Stimulated activated CD8-positive, alpha-beta memory T cell treated with anti-CD3 and anti-CD28 coated beads, Interleukin-15, amount 100 ng/mL, for 4 hours (primary cell): ENCODE measurements around the gene IGF1R.
"Not testable (repeated sequence)": the region's sequence is repeated elsewhere in the genome, so short reads cannot be mapped to it uniquely, and the experiment has no call there.

Source experiments
- DNase-seq, 2 donors: peaks; one replicate each; pipeline ENCODE4 v3.0.0-alpha.2; 2020; ENCODE audit warnings: low read depth in 2 of 2

The IGF1R gene

DNA sequence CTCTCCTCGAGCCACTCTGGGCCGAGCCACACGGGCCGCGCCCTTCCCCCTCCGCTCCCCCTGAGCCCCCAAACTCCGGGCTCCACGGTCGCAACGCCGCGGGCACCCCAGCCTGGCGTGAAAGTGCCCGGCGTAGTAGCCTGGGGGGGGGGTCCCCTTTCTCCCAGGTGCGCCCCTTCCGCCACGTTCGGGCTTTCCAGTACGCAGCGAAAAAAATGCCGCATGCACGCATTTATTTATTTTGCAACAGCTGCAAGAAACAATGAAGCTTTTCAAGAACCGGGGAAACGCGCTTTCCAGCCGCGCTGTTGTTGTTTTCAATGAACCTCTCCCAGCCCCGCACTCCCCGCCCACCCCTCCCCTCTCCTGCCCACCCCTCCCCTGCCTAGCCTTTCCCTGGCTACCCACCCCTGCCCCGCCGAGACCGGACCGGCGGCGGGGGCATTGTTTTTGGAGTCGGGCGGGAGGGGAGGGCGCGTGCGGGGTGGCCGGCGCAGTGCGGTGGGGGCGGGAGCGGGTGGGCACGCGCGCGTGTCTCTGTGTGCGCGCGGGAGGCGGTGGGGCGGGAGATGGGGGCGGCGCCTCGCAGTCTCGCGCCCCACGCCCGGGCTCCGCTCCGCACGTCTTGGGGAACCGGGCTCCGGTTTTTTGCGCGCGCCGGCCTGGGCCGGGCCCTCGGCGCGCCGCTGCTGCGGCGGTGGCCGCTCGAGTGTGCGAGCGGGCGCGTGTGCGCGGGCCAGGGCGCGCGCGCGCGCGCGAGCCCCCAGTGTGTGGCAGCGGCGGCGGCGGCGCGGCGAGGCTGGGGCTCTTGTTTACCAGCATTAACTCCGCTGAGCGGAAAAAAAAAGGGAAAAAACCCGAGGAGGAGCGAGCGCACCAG lies at the start of gene IGF1R:
Gene IGF1R, plus strand, starts transcription at position 766 of the 880 bp plus-strand sequence. CDS start 1,043 bp downstream, outside the sequence.
- peak; percentile 58 to 73 for DNase-seq

DNA sequence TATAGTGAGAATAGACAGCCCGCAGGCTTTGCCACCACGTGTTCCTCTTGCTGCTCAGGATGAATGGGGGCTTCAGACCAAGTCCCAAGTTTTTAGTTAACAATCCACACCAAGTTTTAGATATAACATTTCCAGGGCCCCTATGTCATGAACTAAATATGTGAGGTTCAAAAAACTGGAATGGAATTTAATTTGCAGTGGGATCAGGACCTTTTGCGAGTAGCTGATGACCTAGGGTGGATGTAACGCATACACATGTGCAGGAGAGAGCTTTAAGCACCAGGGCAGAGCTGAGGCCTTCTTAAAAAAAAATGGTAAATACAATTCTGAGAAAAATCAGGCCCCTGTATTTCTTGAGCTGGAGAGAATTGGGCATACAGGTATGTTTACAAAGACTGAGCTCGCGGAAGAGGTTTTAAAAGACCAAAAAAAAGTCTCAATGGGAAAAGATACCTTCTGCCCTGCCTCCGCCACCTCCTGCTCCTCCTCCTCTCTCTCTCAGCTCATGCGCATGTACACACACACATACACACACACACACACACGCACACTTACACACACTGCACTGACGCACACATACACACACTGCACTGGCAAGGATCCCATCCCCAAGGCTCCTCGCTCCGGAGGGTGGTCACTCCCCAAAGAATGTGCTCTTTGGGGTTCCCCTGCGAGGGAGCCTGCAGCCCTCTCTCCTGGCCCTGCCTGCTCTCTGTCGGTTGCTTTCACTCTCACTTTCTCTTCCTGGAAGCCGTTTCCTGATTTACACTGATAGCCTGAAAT lies 48.2 kb upstream of the IGF1R start:
- peak in 1 of 2 donors; percentile 7 for DNase-seq

DNA sequence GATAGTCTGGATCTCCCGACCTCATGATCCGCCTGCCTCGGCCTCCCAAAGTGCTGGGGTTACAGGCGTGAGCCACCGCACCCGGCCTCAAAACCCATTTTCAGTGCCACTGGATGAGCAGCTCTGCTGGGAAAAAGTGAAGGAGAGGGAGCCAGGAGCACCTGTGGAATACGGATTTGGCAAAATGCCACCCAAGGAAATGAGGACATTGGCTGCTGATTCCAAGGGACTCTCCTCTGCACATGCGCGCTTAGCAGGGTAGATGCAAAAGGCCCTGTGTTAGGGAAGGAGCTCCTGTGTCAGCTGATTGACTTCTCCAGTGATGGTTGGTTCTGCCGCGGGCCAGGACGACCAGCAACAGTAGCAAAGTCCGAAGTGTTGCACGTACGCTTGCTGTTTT lies 43.4 kb upstream of the IGF1R start:
- DNase-seq, result no peak

DNA sequence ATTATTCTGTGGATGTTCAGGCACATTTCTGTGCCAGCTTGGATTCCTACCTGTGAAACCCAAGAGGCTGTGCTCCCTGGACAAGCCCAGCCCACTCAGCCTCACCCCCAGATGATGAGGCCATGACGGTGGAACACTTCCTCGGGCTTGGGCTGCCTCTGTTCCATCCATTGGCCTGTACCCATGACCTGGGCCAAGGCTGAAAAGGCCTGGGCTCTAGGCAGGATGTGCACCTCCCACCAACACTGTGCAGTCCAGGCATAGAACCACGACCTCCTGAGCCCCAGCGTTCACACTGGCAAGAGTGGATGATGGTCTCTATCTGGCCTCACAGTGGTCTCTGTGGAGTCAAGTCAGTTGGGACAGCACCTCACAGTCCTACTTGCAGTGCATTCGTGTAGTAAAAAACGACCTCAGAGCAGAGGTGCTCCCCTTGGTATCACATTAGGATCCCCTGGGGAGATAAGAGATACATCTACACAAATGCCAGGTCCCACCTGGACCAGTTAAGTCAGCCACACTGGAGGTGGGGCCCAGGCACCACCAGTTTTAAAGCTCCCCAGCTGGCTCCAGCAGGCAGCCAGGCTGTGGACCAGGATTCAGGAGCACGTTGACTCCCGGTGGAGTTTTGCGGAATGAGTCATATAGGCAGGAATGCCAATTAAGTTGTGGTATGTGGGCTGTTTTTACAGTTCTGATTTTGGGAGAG lies 39.0 kb upstream of the IGF1R start:
- no peak for DNase-seq

DNA sequence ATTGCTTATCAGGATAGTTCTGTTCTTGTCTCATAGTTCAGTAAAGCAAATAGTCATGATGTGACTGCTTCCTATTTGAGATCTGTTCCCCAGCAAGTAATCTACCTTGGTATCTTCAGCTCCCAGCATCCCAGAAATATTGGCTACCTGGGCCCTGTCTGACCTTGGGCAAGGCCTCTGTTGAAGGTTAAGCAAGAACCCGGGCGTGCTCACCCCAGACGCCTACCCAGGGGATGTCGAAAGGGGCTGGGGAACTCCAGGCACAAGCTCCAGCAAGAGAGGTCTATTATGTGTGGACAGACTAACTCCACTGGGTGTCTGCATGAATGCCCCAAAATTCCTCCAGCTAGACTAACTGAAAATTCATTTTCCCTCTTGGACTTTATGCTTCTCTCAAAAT lies 37.3 kb upstream of the IGF1R start:
- no peak for DNase-seq

DNA sequence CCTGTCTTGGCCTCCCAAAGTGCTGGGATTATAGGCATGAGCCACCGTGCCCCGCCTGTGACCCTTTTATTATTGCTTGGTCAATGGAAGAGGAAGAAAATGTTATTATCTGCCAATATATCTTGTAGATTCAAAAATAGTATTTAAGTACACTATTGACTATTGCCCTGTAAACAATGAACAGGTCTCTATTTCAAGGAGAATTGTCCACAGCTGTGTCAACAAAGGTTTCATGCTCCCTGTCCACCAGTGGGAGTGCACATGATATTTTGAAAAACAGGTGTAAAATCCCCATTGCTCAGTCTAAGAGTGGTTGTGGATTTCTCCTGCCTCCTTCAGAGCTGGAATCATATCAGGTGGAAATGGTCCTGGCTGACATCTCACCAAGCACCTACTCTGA lies 36.5 kb upstream of the IGF1R start:
- DNase-seq, result no peak

DNA sequence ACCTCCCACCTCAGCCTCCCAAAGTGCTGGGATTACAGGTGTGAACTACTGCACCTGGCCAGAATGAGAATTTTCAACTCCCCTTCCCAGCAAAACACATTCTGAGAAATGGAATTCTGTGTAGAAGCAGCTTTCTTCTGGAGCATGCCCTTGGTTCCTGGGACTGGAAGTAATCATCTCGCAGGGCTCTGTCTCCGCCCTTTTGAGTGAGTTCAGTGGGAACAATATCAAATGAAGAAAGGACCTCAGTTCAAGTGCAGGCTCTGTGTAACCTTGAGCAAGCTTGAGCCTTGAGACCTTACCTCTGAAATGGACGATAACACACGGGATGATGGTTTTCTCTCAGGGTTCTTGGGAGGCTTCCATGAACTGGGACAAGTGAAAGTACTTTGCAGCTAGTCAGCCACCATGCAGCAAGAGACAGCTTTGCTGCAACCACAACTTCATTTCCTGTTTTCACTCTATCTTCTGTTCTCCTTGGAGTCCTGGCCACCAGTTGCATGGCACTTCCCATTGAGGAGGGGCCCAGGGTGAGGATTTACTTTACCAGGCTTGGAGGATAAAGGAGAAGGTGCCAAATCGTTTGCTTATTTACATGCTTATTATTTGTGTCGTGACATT lies 35.7 kb upstream of the IGF1R start:
- DNase-seq, result no peak

DNA sequence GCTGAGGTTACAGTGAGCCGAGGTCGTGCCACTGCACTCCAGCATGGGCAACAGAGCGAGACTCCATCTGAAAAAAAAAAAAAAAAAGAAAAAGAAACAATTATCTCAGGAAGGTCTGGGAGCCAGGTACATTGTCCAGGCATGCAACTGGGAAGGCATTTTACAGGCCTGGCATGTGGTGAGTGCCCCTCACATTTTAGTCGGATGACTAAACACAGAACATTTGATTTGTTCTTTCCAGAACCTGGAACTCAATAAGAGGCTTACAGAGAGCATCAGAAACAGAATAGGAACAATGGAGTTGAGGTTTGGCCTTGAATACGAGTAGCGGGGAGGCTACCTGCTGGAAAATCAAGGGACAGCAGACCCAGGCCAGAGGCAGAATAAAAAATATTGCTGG lies 33.7 kb upstream of the IGF1R start:
- no peak for DNase-seq

DNA sequence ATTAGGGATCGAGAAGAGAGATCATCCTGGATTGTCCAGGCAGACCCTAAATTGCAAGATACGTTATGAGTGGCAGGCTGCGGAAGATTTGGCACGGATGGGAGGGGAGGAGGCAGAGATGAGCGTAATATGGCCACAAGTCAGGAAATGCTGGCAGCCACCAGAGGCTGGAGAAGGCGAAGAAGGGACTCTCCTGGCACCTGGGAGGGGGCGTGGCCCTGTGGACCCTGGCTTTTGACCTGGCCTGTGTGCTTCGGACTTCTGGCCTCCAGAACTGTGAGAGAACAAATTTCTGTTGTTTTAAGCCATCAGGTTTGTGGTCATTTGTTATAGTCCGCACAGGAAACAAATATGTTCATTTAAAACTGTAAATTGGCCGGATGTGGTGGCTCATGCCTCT lies 31.9 kb upstream of the IGF1R start:
- DNase-seq, result no peak

DNA sequence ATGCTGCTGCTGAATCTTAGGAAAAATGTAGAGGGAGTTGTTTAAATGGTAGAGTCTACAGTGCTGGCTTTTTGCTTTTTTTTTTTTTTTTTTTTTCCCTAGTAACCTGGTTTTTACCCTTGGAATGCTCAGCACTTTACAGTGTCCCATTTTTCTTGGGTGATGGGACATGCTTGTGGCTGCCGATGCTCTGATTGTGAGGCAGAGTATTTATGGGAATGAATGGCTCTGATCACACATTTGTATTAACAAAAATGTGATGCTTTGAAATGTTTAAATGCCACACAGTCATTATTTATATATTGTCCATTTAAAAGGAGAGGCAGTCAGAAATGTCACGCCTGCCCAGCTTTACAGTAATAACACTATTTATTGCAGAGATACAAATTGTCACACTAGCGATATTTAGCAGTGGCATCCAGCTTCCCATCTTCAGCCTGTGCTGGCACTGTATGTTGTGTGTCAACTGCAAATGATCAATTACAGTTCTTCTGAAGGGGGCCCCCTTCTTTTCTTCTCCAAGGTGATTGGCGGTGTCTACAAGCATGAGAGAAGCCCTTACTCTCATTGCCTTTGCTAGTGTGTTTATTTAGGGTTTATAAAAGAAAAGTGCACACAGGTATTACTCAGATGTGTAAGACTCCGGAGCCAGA lies 30.9 kb upstream of the IGF1R start:
- DNase-seq, result no peak

DNA sequence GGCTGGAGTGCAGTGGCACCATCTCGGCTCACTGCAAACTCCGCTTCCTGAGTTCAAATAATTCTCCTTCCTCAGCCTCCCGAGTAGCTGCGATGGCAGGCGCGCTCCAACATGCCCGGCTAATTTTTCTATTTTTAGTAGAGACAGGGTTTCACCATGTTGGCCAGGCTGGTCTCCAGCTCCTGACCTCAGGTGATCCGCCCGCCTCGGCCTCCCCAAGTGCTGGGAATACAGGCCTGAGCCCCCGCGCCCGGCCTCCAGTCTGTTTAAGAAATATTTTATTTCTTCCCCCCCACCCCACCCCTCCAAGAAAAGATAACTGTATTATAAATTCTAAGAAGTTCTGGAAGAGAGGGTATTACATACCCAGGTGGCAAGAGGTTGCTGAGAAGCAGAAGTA lies 29.8 kb upstream of the IGF1R start:
- DNase-seq, result not testable (repeated sequence)

DNA sequence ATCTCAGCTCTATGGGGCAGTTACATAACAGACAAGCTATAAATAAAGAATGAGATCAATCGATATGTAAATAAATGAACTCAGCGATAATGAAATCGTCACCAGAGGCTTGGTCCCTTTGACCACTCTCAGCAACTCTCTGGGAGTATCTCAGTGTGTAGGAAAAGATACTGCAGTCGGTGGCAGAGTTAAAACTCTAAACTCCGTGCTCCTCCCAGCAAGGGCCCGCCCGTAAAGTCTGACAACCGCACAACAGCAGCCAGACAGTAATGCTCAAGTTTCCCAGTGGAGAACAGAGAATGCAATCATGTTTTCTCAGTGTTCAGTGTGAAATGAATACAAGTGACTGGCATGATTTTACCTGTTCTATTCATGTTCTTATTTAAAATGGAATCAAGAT lies 28.3 kb upstream of the IGF1R start:
- no peak for DNase-seq

DNA sequence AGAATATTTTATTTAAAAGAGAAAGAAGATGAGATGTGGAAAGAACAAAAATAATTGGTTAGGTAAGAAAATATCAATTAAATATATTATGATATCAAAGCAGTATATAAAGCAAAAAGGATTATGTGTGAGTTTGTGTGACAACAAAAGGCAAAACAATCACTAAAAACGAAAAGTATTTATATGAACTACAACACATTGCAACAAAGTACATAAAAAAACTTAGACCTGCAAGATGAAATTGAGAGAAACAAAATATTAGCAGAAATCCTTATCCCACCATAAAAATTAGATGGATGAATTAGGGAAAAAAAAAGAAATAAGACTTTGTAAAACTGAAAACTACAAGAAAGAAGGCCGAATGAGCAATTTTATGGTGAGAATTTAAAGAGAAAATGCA lies 27.3 kb upstream of the IGF1R start:
- no peak for DNase-seq

DNA sequence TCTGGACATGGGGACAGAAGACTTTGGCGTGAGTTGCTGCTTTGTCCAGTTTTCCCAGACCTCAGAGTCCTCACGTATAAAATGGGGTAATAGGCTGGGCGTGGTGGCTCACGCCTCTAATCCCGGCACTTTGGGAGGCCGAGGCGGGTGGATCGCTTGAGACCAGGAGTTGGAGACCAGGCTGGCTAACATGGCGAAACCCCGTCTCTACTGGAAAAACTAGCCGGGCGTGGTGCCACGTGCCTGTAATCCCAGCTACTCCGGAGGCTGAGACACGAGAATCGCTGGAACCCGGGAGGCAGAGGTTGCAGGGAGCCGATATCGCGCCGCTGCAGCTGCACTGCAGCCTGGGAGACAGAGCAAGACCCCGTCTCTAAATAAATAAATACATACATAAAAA lies 22.7 kb upstream of the IGF1R start:
- no peak for DNase-seq

DNA sequence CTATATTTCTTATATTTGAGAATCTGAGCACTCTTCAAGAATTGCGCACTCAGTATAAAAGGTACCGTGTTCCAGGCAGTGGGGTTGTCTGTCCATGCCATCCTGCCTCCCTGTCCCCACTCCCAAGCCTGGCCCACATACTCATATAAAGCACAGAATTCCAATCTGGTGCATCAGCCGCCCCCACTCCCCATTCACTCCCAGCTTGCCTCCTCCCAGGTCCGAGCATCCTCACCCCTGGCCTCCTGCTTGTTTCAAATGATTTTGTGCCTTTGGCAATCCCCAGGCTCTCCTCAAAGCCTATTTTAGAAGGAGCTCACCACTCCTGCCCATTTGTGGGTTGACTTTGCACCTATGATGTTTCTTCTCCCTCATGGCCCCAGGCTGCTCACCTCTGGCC lies 22.2 kb upstream of the IGF1R start:
- no peak for DNase-seq

DNA sequence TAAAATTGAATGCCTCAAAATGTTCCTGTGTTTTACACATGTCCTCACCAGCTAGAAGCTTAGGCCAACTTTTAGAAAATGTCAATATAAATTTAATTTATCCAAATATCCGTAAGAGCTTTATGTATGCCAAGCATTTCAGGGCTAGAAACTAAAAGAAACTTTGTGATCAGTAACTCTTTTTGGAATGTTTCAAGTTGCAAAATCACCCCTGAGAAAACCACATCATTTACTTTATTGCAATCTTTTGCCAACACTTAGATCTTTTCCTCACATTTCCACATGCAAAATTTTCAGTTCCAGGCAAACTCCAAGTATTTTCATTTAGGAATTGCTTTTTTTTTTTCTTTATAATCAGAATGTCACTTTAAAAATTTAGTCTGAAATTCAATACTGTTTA lies 20.1 kb upstream of the IGF1R start:
- DNase-seq, result no peak

DNA sequence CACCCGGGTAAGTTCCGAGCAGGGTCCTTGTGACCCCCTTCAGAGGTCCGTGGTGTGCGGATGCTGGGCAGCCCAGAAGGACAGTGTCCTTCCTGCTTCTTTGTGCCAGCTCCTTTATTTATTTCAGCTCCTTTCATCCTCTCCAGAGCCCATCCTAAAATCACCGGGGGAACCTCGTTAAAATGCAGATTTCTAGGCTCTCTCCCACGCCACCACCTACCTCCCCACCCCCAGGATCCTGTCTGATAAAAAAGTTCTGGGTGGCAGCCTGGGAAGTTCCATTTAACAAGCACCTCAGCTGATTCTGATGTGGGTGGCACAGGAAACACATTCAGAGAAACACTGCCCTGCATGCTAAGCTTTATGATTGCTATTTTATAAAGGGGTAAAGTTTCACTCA lies 12.5 kb upstream of the IGF1R start:
- no peak for DNase-seq

DNA sequence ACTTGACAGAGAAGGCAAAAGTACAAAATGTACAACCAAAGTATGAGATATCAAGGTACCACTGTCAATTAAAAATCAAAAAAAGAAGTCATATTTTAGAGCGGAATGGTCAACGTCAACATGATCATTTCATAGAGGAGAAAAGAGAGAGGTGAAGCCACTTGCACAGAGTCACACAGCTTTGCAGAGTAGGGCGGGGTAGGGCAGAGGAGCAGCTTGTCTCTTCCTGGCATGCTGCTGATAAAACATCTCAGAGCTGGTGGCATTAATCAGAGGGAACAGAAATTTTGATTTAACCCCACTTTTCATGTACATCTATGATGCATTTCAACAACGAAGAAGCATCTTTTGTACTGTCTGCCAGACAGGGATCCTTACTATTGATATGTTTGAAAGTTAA lies 5.2 kb upstream of the IGF1R start:
- DNase-seq, result no peak

DNA sequence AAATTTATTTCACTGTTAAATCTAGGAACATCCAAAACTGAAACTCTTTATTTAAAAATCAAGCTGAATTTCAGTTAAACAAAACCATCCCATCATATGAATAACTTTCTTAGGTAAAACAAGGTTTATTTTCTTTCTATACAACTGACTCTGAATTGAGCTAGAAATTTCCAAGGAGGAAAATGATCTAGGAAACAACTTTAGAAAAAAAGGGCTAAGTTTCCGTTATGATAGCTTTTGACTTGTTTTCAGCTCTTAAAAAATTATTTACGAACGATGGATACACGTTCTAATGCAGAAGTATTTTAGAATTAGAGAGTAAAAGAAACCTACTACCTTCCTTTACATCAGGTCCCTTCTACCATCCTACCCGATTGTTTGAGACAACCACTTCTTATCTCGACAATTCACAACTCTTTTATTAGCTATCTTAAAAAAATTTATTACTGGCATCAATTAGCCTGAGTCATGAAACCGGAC lies 1.8 kb upstream of the IGF1R start:
- no peak for DNase-seq

DNA sequence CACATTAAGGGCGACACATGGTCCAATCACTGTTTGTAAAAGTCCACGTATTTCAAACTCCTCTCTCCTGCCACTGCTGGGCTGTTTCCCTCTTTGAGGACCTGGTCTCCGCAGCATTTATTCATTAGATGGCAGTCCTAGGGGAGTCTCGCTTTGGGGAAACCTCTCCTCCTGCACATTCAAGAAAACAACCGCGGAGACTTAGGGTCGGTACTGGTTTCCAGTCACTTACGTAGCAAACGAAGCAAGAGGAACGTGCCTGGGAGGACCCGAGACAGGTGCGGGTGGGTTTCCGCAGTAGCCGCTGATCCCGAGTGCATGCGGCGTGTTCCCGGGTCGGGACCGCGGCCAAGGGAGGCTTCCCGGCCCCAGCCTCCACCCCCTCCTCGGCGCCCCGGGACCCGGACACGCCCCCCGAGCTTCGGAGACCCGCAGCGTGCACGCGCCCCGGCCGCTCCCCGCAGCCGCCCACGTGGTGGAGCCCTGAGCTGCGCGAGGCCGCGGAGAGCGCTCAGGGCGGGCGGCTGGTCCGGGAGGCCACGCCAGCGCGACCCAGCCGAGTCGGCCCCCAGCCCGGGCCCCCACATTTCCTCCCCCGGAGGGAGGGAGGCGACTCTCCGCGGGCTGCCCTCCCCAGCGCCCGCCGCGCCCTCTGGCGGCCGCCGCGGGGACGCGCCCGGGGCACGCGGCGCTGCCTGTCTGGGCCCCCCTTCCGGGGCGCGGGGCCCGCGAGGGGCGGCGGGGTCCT lies 1.1 kb upstream of the IGF1R start:
- peak; percentile 17 to 51 for DNase-seq
